Lower leg skin (tissue), 3 donors: Measurements from ENCODE around the gene PGLYRP4.

Source experiments
- POLR2A ChIP-seq, 2 donors: fragments of 450-650 bp; IDR thresholded peaks; one replicate each; pipeline ENCODE4 v1.6.1; 2016 to 2017; ENCODE audit warnings: antibody characterized with exemption in 2 of 2, mild to moderate bottlenecking in 1 of 2, moderate library complexity in 1 of 2
- TF ChIP-seq, protein P1 (sequence below), 3 donors: fragments of 450-650 bp; IDR thresholded peaks; one replicate each; pipeline ENCODE4 v1.5.1; 2016; ENCODE audit warnings: antibody characterized with exemption in 3 of 3, mild to moderate bottlenecking in 3 of 3, moderate library complexity in 2 of 3

DNA sequence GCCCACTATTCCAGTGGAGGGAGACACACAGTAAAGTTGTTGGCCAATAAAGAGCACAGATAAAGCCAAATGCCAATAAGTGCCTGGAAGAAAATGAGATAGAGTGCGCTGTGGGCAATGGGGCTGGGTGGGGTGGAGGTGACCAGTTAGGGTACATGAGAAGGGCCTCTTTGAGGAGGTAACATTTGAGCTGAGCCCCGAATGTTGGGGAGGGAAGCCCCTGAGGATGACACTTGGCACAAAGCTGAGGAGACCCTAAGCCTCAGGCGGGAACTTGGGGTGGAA lies 10.0 kb upstream of the PGLYRP4 start:
- no peak for TF ChIP-seq POLR2A (IDR thresholded peaks at IDR 0.05)
- TF ChIP-seq, protein P1, sequence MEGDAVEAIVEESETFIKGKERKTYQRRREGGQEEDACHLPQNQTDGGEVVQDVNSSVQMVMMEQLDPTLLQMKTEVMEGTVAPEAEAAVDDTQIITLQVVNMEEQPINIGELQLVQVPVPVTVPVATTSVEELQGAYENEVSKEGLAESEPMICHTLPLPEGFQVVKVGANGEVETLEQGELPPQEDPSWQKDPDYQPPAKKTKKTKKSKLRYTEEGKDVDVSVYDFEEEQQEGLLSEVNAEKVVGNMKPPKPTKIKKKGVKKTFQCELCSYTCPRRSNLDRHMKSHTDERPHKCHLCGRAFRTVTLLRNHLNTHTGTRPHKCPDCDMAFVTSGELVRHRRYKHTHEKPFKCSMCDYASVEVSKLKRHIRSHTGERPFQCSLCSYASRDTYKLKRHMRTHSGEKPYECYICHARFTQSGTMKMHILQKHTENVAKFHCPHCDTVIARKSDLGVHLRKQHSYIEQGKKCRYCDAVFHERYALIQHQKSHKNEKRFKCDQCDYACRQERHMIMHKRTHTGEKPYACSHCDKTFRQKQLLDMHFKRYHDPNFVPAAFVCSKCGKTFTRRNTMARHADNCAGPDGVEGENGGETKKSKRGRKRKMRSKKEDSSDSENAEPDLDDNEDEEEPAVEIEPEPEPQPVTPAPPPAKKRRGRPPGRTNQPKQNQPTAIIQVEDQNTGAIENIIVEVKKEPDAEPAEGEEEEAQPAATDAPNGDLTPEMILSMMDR (IDR thresholded peaks at IDR 0.05), result no peak
